Ramos (cell line): ENCODE measurements around the gene IMMP2L.

ENCODE experiments used
- in situ Hi-C: fragments of 300-500 bp; cut with MboI; formaldehyde crosslinking; loops from one replicate; pipeline ENCODE4 v1.14.3; 2022; ENCODE audit warnings: low sequenced_read_pairs; ENCODE audit not compliant: unreplicated experiment

The IMMP2L gene

DNA sequence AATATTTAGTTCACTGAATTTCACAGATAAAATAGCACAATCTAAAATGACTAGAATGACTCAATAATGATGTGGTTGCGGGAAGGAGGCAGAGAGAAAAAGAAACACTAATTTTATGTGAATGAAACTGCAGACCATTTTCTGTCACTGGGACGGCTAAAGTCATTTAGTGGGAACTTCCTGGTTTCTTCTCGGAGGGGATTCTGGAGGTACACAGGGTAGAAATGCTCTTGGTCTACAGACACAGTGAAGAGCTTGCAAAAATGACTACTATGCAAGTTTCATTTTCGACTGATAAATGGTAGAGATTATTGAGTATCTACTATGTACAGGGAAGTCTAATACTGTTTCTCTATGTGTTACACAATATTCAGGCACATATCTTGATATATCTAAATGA lies 534.9 kb downstream of the IMMP2L start:
- in situ Hi-C loops: no loop called here

DNA sequence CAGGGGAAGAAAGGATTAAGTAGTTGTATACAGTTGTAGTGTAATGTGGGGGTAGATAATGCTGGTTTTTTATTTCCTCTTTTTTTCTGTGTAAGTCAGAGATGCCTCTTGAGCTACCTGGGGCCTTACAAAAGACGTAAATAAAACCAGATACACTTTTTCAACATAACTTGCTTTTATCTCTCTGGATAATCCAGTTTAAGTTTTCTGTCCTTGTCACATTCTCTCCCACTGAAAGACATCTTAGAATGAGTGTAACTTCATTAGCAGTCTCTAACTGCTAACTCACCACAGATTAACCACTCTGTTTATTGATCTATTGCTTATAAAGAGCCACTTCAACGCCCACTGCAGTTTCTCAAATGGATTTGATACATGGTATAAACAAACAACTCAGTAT lies 535.5 kb downstream of the IMMP2L start:
- in situ Hi-C loops: no loop called here

DNA sequence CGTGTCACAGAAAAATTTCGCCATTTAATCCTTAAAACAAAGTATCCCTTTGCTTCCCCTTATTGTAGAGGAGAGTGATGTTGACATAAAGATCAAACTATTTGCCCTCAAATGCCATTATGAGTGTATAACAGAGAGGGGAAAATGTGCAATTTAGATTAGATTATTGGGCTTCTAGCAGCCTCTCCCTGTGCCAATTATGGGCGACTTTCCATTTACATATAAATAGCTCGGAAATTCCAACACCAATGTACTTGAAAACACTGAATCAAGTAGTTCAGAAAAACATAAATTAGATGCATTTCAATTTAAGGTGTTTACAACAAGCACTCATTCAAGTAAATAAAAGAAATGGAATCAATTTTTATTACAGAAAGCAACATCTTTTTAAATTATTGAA lies 535.9 kb downstream of the IMMP2L start:
- in situ Hi-C loops: no loop called here

GRCh38 chr7:111025006-111025405 lies 537.3 kb downstream of the IMMP2L start:
- in situ Hi-C loops: no loop called here

- in situ Hi-C loops: no loop called here
Measured at GRCh38 chr7:111018960-111019736, 543.1 kb downstream of the IMMP2L start.

- in situ Hi-C loops: no loop called here
Measured at GRCh38 chr7:111018447-111018846, 543.8 kb downstream of the IMMP2L start.

DNA sequence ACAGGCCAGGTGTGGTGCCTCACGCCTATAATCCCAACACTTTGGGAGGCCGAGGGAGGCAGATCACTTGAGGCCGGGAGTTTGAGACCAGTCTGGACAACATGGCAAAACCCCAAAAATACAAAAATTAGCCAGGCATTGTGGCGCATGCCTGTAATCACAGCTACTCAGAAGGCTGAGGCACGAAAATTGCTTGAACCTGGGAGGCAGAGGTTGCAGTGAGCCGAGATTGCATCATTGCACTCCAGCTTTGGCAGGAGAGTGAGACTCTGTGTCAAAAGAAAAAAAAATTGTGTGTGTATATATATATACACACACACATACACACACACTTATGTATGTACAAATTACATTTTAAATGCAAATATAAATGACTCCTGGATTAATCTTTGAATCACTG lies 548.2 kb downstream of the IMMP2L start:
- in situ Hi-C loops: no loop called here

DNA sequence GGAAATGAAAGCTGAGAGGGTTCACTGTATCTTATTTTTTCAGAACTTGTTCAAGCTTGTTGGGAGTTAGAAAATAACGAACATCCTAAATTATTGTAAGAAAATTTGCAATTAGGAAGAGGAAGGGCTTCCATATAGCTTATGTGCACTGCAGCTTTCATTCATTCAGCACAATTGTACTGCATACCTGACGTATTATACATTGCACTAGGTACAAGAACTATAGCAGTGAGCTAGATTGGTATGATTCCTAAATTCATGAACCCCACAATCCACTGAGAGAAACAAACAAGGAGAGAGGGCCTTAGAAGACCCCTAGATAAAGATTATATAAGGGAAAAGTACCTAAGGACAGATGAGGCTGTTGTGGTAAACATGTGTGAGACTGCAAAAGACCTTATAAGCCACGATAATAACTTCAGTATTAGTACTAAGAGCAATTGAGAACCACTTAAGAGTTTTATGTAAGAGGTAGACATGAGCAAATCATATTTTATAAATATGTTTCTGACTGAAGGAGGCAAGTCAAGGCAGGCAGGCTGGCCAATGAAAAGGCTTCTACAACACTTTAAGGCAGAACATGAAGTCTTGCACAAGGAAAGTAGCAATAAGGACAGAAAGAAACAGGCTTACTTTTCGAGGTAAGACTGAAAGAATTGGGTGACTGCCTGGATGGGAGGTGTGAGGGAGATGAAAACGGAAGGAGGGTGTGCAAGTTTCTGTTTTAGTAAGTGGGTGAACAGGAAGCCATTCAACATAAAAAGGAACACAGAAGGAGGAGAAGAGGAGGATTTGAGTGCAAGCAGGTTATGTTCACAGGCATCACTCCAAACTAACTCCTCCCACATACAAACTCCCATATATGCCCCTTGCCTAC lies 549.3 kb downstream of the IMMP2L start:
- in situ Hi-C loops: no loop called here

DNA sequence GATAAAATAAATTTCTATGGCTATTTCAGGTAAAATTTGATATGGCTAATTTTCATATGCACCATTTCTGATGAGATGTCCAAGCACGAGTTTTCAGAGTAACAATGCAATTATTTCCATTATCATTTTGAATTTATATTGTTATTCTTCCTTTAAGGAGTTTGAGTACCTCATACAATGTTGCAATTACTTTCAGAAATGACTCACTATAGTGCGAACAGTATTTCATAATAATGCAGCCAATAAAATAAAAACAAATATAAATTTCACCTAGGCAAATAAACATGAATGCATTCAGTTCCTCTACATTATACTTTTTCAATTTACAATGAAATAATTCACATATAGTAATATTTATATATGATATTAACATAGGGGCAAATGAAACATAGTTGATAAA lies 550.1 kb downstream of the IMMP2L start:
- in situ Hi-C loops: no loop called here

- in situ Hi-C loops: no loop called here
Measured at GRCh38 chr7:111011520-111011919, 550.8 kb downstream of the IMMP2L start.

GRCh38 chr7:111010798-111011197 lies 551.5 kb downstream of the IMMP2L start:
- in situ Hi-C loops: no loop called here

DNA sequence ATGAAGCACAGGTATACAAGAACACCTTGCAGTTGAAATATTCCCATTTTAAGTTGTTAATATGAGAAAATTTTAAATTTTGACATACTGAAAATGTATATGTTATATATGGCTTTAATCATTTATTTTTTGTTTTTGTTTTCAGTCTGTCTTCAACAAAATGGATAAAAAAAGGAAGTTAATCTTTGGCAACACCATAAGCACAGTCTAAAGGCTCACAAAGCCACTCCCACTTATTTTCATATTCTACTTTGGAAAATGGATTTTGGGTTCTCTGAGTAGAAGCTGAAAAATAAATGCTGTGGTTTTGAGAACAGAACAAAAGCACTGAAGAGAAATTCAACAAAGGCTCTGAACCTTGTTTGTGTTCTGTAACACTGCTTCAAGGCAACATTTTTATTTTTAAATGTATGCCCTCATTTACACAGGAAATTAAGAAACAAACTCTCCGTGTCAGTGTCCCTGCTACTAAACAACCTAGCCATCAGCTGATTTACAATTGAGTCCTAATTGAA lies 552.7 kb downstream of the IMMP2L start:
- in situ Hi-C loops: no loop called here

GRCh38 chr7:111006691-111007090 lies 555.6 kb downstream of the IMMP2L start:
- in situ Hi-C loops: no loop called here

- in situ Hi-C loops: no loop called here
Measured at GRCh38 chr7:111006040-111006439, 556.3 kb downstream of the IMMP2L start.

- in situ Hi-C loops: no loop called here
Measured at GRCh38 chr7:111005445-111005844, 556.8 kb downstream of the IMMP2L start.

- in situ Hi-C loops: no loop called here
Measured at GRCh38 chr7:111004310-111004901, 557.9 kb downstream of the IMMP2L start.

GRCh38 chr7:111003883-111004282 lies 558.4 kb downstream of the IMMP2L start:
- in situ Hi-C loops: no loop called here

DNA sequence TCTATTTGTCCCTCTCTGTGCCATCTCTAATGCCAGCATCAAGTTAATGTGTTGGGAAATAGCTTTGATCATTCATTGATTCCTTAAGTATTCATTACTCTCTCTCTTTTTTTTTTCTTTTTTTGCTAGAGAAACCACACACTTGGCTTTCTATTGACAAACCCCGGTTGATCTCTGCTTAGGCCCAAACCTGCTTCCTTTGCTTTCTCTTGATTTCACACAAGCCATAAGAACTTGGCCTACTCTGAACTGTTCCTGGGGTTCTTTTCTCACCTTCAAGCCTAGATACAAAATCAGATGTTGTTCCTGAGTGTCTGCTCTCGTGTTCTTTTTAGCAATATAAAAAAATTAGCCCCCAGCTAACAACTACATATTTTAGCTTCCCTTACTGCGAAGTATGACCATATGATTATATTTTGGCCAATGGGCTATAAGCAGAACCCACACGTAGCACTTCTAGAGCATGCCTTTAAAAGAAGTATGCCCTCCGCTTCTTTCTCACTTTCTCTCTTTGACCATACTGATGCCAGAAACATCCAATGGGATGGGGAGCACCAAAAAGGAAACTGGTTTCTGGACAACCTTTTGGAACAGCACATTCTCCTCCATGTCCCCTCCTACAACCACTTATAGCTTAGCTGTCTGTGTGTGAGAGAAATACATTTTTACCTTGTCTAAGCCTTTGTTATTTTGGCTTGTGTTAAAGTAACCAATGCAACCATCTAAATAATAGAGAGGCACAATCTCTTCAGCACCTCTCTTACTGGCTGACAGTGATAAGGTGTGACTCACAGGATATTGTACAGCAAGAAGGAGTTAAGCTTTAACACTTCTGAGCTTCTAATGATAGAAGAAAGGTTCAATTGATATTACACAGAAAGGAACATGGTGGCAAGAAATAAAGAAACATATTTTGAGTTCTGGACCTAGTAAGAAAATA lies 568.0 kb downstream of the IMMP2L start:
- in situ Hi-C loops: no loop called here

DNA sequence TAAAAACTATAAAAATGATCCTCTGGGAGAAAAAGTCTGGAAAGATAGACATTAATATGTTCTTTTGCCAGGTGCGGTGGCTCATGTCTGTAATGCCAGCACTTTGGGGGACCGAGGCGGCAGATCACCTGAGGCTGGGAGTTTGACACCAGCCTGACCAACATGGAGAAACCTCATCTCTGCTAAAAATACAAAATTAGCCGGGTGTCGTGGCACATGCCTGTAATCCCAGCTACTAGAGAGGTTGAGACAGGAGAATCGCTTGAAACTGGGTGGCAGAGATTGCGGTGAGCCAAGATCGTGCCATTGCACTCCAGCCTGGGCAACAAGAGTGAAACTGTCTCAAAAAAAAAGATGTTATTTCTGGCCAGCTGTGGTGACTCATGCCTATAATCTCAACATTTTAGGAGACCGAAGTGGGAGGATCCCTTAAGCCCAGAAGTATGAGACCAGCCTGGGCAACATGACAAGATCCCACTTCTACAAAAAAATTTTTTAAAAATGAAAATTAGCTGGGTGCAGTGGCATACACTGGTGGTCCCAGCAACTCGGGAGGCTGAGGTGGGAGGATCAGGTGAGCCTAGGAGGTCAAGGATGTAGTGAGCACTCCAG lies 573.3 kb downstream of the IMMP2L start:
- in situ Hi-C loops: no loop called here
